Hindlimb muscle (tissue), 1 donor: ENCODE data around the gene CPNE1. TPM values are rescaled to one million over a fixed set of nuclear protein-coding genes. Genes with fewer than 3 reads are reported as not detected.

Source experiments
- DNase-seq: peaks from one replicate; pipeline ENCODE4 v3.0.0-alpha.2; 2013
- polyA plus RNA-seq: library from polyadenylated mRNA; unstranded; fragments of 120-200 nt; gene quantifications from one replicate; pipeline ENCODE4 v1.2.1, GENCODE V29; 2013; ENCODE audit not compliant: insufficient read length

CPNE1 gene
- polyA plus RNA-seq, 1 donor: 144 TPM

GRCh38 chr20:35653893-35654292, 10.8 kb downstream of the CPNE1 start:
- no peak for DNase-seq

GRCh38 chr20:35653430-35653734, 11.3 kb downstream of the CPNE1 start:
- no peak for DNase-seq

GRCh38 chr20:35652641-35653429, 11.9 kb downstream of the CPNE1 start:
- no peak for DNase-seq

- DNase-seq: no peak
These were observed 12.7 kb downstream of the CPNE1 start for GRCh38 chr20:35651958-35652357.

GRCh38 chr20:35650632-35651031, 14.1 kb downstream of the CPNE1 start:
- no peak for DNase-seq

- no peak for DNase-seq
These were observed 15.9 kb downstream of the CPNE1 start for GRCh38 chr20:35648836-35649235.

GRCh38 chr20:35644806-35645205, 19.9 kb downstream of the CPNE1 start:
- no peak for DNase-seq

GRCh38 chr20:35643045-35643444, 21.7 kb downstream of the CPNE1 start:
- DNase-seq: no peak

GRCh38 chr20:35641743-35642142, 23.0 kb downstream of the CPNE1 start:
- DNase-seq: no peak

- DNase-seq: no peak
These were observed 24.0 kb downstream of the CPNE1 start for GRCh38 chr20:35640724-35641123.

GRCh38 chr20:35638751-35639150, 25.9 kb downstream of the CPNE1 start:
- no peak for DNase-seq

GRCh38 chr20:35637276-35637675, 27.4 kb downstream of the CPNE1 start:
- DNase-seq: no peak

- no peak for DNase-seq
These were observed 28.6 kb downstream of the CPNE1 start for GRCh38 chr20:35636095-35636494.

GRCh38 chr20:35635652-35636051, 29.0 kb downstream of the CPNE1 start:
- no peak for DNase-seq

GRCh38 chr20:35632539-35633115, 32.1 kb downstream of the CPNE1 start:
- no peak for DNase-seq

- DNase-seq: no peak
These were observed 34.1 kb downstream of the CPNE1 start for GRCh38 chr20:35630636-35631035.

GRCh38 chr20:35629427-35630145, 35.1 kb downstream of the CPNE1 start:
- DNase-seq: no peak

GRCh38 chr20:35627121-35627520, 37.6 kb downstream of the CPNE1 start:
- no peak for DNase-seq

GRCh38 chr20:35626386-35627001, 38.2 kb downstream of the CPNE1 start:
- DNase-seq: no peak

GRCh38 chr20:35625584-35626385, 38.9 kb downstream of the CPNE1 start:
- no peak for DNase-seq

GRCh38 chr20:35621560-35621946, 43.1 kb downstream of the CPNE1 start:
- DNase-seq: no peak

GRCh38 chr20:35620818-35621559, 43.7 kb downstream of the CPNE1 start:
- DNase-seq: no peak
